ENCODE results near the gene C4A.
"Not testable (repeated sequence)": the region's sequence is repeated elsewhere in the genome, so short reads cannot be mapped to it uniquely, and the experiment has no call there.

C4A gene

GRCh38 chr6:31981744-31982143 is at the start of gene C4A:
Gene C4A, plus strand, starts transcription at chr6:31982057. Its CDS starts 51 bp downstream, at chr6:31982108.
- DNase-seq = not testable (repeated sequence)

- not testable (repeated sequence) for DNase-seq
These were observed 49.7 kb upstream of the C4A start for GRCh38 chr6:31932137-31932536.

- DNase-seq = no peak
These were observed 48.3 kb upstream of the C4A start for GRCh38 chr6:31933537-31933936.

GRCh38 chr6:31935021-31935420 is 46.8 kb upstream of the C4A start:
- no peak for DNase-seq

- DNase-seq = no peak
These were observed 46.0 kb upstream of the C4A start for GRCh38 chr6:31935823-31936222.

- DNase-seq = no peak
These were observed 41.6 kb upstream of the C4A start for GRCh38 chr6:31940256-31940664.

- DNase-seq = no peak
These were observed 38.1 kb upstream of the C4A start for GRCh38 chr6:31943742-31944141.

GRCh38 chr6:31945154-31945506 is 36.7 kb upstream of the C4A start:
- DNase-seq = no peak

- no peak for DNase-seq
These were observed 36.1 kb upstream of the C4A start, which contains the start of gene CFB for GRCh38 chr6:31945507-31946369. Gene CFB, plus strand, starts transcription at chr6:31946095. Its CDS starts 127 bp downstream, at chr6:31946222.

- DNase-seq = no peak
These were observed 35.4 kb upstream of the C4A start for GRCh38 chr6:31946370-31946885.

- DNase-seq = no peak
These were observed 34.7 kb upstream of the C4A start for GRCh38 chr6:31947070-31947675.

- no peak for DNase-seq
These were observed 34.0 kb upstream of the C4A start for GRCh38 chr6:31947864-31948263.

GRCh38 chr6:31948306-31948705 is 33.6 kb upstream of the C4A start:
- no peak for DNase-seq

- no peak for DNase-seq
These were observed 33.0 kb upstream of the C4A start for GRCh38 chr6:31948753-31949413.

- DNase-seq = no peak
These were observed 31.8 kb upstream of the C4A start for GRCh38 chr6:31949926-31950548.

GRCh38 chr6:31952140-31952805 is 29.6 kb upstream of the C4A start:
- peak; percentile 8 to 64 (median 16) for DNase-seq

GRCh38 chr6:31952890-31953289 is 29.0 kb upstream of the C4A start:
- DNase-seq = no peak

- no peak for DNase-seq
These were observed 27.3 kb upstream of the C4A start for GRCh38 chr6:31954511-31954910.

- DNase-seq = no peak
These were observed 25.1 kb upstream of the C4A start for GRCh38 chr6:31956796-31957195.

GRCh38 chr6:31958412-31958740 is 23.5 kb upstream of the C4A start:
- DNase-seq = no peak

GRCh38 chr6:31958741-31959739 is 22.8 kb upstream of the C4A start, which contains the start of the genes NELFE and SKIC2:
Gene NELFE, minus strand, starts transcription at chr6:31958971. Its CDS starts 525 bp downstream, at chr6:31958446.
Gene SKIC2, plus strand, starts transcription at chr6:31959175. Its CDS starts 18 bp downstream, at chr6:31959193.
- DNase-seq = peak; percentile 97 to 98 (median 97)

Measured in NCI-H1417 (cell line).